ENCODE measurements around the gene KMT5B.
"Not testable (repeated sequence)": the region's sequence is repeated elsewhere in the genome, so short reads cannot be mapped to it uniquely, and the experiment has no call there.

Gene KMT5B

GRCh38 chr11:68213135-68213515 is at the start of gene KMT5B:
Gene KMT5B, minus strand, starts transcription at chr11:68213296. Its CDS starts 23,220 bp downstream, at chr11:68190076.
- in situ Hi-C loops (cut with MboI; ENCODE audit: low sequenced_read_pairs) = no loop called here

GRCh38 chr11:68262544-68262827 is 49.4 kb upstream of the KMT5B start:
- in situ Hi-C loops (cut with MboI; ENCODE audit: low sequenced_read_pairs) = no loop called here

GRCh38 chr11:68261749-68262543 is 48.9 kb upstream of the KMT5B start:
- in situ Hi-C loops (cut with MboI; ENCODE audit: low sequenced_read_pairs) = no loop called here

- in situ Hi-C loops (cut with MboI; ENCODE audit: low sequenced_read_pairs) = no loop called here
Observed at GRCh38 chr11:68261006-68261405, 47.9 kb upstream of the KMT5B start.

- in situ Hi-C loops (cut with MboI; ENCODE audit: low sequenced_read_pairs) = no loop called here
Observed at GRCh38 chr11:68260484-68260883, 47.4 kb upstream of the KMT5B start.

GRCh38 chr11:68259122-68259959 is 46.2 kb upstream of the KMT5B start:
- in situ Hi-C loops (cut with MboI; ENCODE audit: low sequenced_read_pairs) = no loop called here

- in situ Hi-C loops (cut with MboI; ENCODE audit: low sequenced_read_pairs) = no loop called here
Observed at GRCh38 chr11:68258363-68258765, 45.3 kb upstream of the KMT5B start.

GRCh38 chr11:68257477-68258362 is 44.6 kb upstream of the KMT5B start:
- in situ Hi-C loops (cut with MboI; ENCODE audit: low sequenced_read_pairs) = no loop called here

- in situ Hi-C loops (cut with MboI; ENCODE audit: low sequenced_read_pairs) = no loop called here
Observed at GRCh38 chr11:68256331-68256741, 43.2 kb upstream of the KMT5B start.

- in situ Hi-C loops (cut with MboI; ENCODE audit: low sequenced_read_pairs) = no loop called here
Observed at GRCh38 chr11:68255526-68255925, 42.4 kb upstream of the KMT5B start.

GRCh38 chr11:68254421-68254820 is 41.3 kb upstream of the KMT5B start:
- in situ Hi-C loops (cut with MboI; ENCODE audit: low sequenced_read_pairs) = no loop called here

- in situ Hi-C loops (cut with MboI; ENCODE audit: low sequenced_read_pairs) = no loop called here
Observed at GRCh38 chr11:68251765-68252164, 38.7 kb upstream of the KMT5B start.

- in situ Hi-C loops (cut with MboI; ENCODE audit: low sequenced_read_pairs) = not testable (repeated sequence)
Observed at GRCh38 chr11:68244912-68245311, 31.8 kb upstream of the KMT5B start.

- in situ Hi-C loops (cut with MboI; ENCODE audit: low sequenced_read_pairs) = not testable (repeated sequence)
Observed at GRCh38 chr11:68243847-68244246, 30.8 kb upstream of the KMT5B start.

GRCh38 chr11:68242616-68243015 is 29.5 kb upstream of the KMT5B start:
- in situ Hi-C loops (cut with MboI; ENCODE audit: low sequenced_read_pairs) = no loop called here

GRCh38 chr11:68231621-68232020 is 18.5 kb upstream of the KMT5B start:
- in situ Hi-C loops (cut with MboI; ENCODE audit: low sequenced_read_pairs) = no loop called here

- in situ Hi-C loops (cut with MboI; ENCODE audit: low sequenced_read_pairs) = no loop called here
Observed at GRCh38 chr11:68229601-68230000, 16.5 kb upstream of the KMT5B start.

- in situ Hi-C loops (cut with MboI; ENCODE audit: low sequenced_read_pairs) = no loop called here
Observed at GRCh38 chr11:68226421-68226820, 13.3 kb upstream of the KMT5B start.

- in situ Hi-C loops (cut with MboI; ENCODE audit: low sequenced_read_pairs) = no loop called here
Observed at GRCh38 chr11:68224606-68225005, 11.5 kb upstream of the KMT5B start.

- in situ Hi-C loops (cut with MboI; ENCODE audit: low sequenced_read_pairs) = no loop called here
Observed at GRCh38 chr11:68223275-68223674, 10.2 kb upstream of the KMT5B start.

GRCh38 chr11:68221406-68221805 is 8.3 kb upstream of the KMT5B start:
- in situ Hi-C loops (cut with MboI; ENCODE audit: low sequenced_read_pairs) = no loop called here

All from HL-60/S4 treated with retinoic acid at 250 ng/mL for 4 days and 3 days (cell line).